MCF 10A (cell line): Measurements from ENCODE around the gene MCTP2. TPM values are rescaled to one million over a fixed set of nuclear protein-coding genes. Genes with fewer than 3 reads are reported as not detected.

Experiments
- BruUV-seq: library from RNA; stranded (reverse); fragments of 400-500 nt; replicated peaks from 2 replicates; lab custom pipeline; 2021; lab: Mats Ljungman, UMichigan
- CTCF ChIA-PET: fragments of 300-600 bp; sonication (Branson Sonifier 250); formaldehyde crosslinking; extraction: SDS; loops from one replicate; lab custom pipeline; 2021; ENCODE audit warnings: antibody characterized with exemption, inconsistent platforms; lab: Yijun Ruan, JAX
- POLR2A ChIA-PET: fragments of 300-600, 350-650 bp; sonication (Branson Sonifier 250); formaldehyde crosslinking; extraction: SDS; loops from one replicate; lab custom pipeline; 2020; ENCODE audit warnings: antibody characterized with exemption, inconsistent platforms; lab: Yijun Ruan, JAX
- DNase-seq: peaks from one replicate; pipeline ENCODE4 v3.0.0-alpha.2; 2018; ENCODE audit not compliant: unreplicated experiment
- H3K27ac Mint-ChIP-seq: one replicate; pipeline ENCODE4 v1.8.0; 2022; ENCODE audit warnings: mild to moderate bottlenecking, low read depth, mixed read lengths; ENCODE audit not compliant: unreplicated experiment
- H3K27me3 Mint-ChIP-seq: one replicate; pipeline ENCODE4 v1.8.0; 2022; ENCODE audit warnings: mixed read lengths; ENCODE audit not compliant: insufficient read depth, unreplicated experiment
- H3K36me3 Mint-ChIP-seq: one replicate; pipeline ENCODE4 v1.8.0; 2022; ENCODE audit warnings: mild to moderate bottlenecking, moderate library complexity, mixed read lengths; ENCODE audit not compliant: insufficient read depth, unreplicated experiment
- H3K4me1 Mint-ChIP-seq: one replicate; pipeline ENCODE4 v1.8.0; 2022; ENCODE audit warnings: mixed read lengths; ENCODE audit not compliant: insufficient read depth, unreplicated experiment
- H3K4me3 Mint-ChIP-seq: one replicate; pipeline ENCODE4 v1.8.0; 2022; ENCODE audit warnings: mild to moderate bottlenecking, moderate library complexity, mixed read lengths; ENCODE audit not compliant: unreplicated experiment
- H3K9me3 Mint-ChIP-seq: one replicate; pipeline ENCODE4 v1.8.0; 2022; ENCODE audit warnings: mixed read lengths; ENCODE audit not compliant: unreplicated experiment
- intact Hi-C: fragments of 100-400 bp; cut with micrococcal nuclease; formaldehyde crosslinking; loops from 2 replicates; pipeline ENCODE4 v1.14.1; 2022
- total RNA-seq: library from RNA; stranded (reverse); gene quantifications from 2 replicates; pipeline ENCODE4 v1.2.3, GENCODE V29; 2022
- TF ChIP-seq, protein P1 (sequence below): fragments of 200-600 bp; IDR thresholded peaks from one replicate; pipeline ENCODE4 v1.8.0; 2022; ENCODE audit warnings: antibody characterized with exemption, mild to moderate bottlenecking; ENCODE audit not compliant: unreplicated experiment

The MCTP2 gene
- total RNA-seq, 1 experiment from 2014 or later, result 25.7 TPM

DNA sequence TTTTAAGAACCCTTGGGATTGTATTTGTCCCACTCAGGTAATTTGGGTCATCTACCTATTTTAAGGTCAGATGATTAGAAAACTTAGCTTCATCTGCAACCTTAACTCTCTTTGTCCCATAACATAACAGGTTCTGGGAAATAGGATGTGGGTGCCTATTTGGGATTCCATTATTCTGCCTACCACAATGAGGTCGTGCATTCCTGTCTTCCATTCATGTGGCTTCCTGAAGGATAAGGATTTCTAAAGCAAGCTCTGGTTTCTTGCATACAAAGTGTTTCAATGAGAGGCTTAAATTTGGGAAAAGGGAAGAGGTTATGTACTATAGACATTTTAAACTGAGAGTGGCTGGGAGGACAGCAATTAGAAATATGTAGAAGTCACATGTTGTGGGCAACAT, 190.3 kb downstream of the MCTP2 start:
- no peak overlapping the region for H3K27ac Mint-ChIP-seq
- TF ChIP-seq, protein P1, sequence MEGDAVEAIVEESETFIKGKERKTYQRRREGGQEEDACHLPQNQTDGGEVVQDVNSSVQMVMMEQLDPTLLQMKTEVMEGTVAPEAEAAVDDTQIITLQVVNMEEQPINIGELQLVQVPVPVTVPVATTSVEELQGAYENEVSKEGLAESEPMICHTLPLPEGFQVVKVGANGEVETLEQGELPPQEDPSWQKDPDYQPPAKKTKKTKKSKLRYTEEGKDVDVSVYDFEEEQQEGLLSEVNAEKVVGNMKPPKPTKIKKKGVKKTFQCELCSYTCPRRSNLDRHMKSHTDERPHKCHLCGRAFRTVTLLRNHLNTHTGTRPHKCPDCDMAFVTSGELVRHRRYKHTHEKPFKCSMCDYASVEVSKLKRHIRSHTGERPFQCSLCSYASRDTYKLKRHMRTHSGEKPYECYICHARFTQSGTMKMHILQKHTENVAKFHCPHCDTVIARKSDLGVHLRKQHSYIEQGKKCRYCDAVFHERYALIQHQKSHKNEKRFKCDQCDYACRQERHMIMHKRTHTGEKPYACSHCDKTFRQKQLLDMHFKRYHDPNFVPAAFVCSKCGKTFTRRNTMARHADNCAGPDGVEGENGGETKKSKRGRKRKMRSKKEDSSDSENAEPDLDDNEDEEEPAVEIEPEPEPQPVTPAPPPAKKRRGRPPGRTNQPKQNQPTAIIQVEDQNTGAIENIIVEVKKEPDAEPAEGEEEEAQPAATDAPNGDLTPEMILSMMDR, result no peak
- no peaks in the 10 kb centered on the region for H3K27me3 Mint-ChIP-seq
- no TSS peak for BruUV-seq
- intact Hi-C loops, result no loop called here
- DNase-seq, result no peak
- H3K4me3 Mint-ChIP-seq, result no peak overlapping the region
- ChIA-PET CTCF (no interaction called here), POLR2A (interaction anchor here (0.6 kb wide), 1 partner anchor 291 kb away, joined by 3 read pairs; no protein-coding TSS in a partner anchor)
- H3K36me3 Mint-ChIP-seq, result peaks cover 5% of the 10 kb centered on the region
- no peaks in the 10 kb centered on the region for H3K4me1 Mint-ChIP-seq
- H3K9me3 Mint-ChIP-seq, result no peaks in the 10 kb centered on the region

DNA sequence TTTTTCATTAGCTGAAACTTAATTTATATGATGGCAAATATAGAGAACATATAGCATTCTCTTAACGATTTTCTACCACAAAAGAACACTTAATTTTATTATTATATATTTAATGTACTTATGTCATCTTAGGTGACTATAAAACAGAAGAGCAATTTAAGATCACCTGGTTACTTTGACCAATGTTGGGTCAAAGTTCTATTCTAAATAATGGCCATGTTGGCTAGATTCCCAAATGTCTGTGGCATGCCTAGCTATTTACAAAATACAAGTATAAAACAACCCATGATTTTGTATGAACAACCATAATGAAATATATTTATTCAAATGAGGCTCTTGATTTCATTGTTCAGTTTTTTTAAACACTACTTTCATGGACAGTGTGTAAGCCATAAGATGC, 200.9 kb downstream of the MCTP2 start:
- DNase-seq, result no peak

DNA sequence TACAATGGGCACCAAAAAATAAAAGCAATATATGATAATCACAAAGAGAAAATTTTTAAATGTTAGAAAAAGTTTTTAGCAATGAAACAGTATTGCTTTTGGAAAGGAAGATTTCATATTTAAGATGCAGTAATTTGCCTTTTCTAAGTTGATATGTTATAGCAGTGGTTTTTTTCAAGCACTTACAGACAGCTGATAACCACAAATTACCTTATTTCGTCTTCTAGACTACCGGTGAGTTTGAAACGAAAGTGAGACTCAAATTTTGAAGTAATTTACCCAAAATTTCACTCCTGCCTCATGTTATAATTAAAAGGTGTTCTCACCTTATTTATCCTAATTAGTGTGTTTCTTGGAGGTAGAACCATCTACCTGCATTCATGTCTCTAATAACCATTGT, 207.8 kb downstream of the MCTP2 start:
- DNase-seq, result no peak
- CTCF ChIA-PET, result no interaction called here
- TF ChIP-seq, protein P1, result no peak
- H3K36me3 Mint-ChIP-seq, result peaks cover 10% of the 10 kb centered on the region
- no peak overlapping the region for H3K27ac Mint-ChIP-seq
- H3K27me3 Mint-ChIP-seq, result no peaks in the 10 kb centered on the region
- H3K4me1 Mint-ChIP-seq, result no peaks in the 10 kb centered on the region
- POLR2A ChIA-PET, result no interaction called here
- intact Hi-C loops, result loop anchor here (10.0 kb wide), 1 partner anchor 96 kb away; no protein-coding TSS in a partner anchor
- no peaks in the 10 kb centered on the region for H3K9me3 Mint-ChIP-seq
- BruUV-seq, result no TSS peak
- no peak overlapping the region for H3K4me3 Mint-ChIP-seq

More for the DNA sequence above, 200.9 kb downstream of the MCTP2 start:
- BruUV-seq, result no TSS peak
- H3K9me3 Mint-ChIP-seq, result no peaks in the 10 kb centered on the region
- ChIA-PET POLR2A (no interaction called here), CTCF (no interaction called here)
- H3K27me3 Mint-ChIP-seq, result no peaks in the 10 kb centered on the region
- intact Hi-C loops, result loop anchor here (10.0 kb wide), 1 partner anchor 103 kb away; no protein-coding TSS in a partner anchor
- H3K4me1 Mint-ChIP-seq, result no peaks in the 10 kb centered on the region
- H3K4me3 Mint-ChIP-seq, result no peak overlapping the region
- peaks cover 4% of the 10 kb centered on the region for H3K36me3 Mint-ChIP-seq
- H3K27ac Mint-ChIP-seq, result no peak overlapping the region
- TF ChIP-seq, protein P1, result no peak

DNA sequence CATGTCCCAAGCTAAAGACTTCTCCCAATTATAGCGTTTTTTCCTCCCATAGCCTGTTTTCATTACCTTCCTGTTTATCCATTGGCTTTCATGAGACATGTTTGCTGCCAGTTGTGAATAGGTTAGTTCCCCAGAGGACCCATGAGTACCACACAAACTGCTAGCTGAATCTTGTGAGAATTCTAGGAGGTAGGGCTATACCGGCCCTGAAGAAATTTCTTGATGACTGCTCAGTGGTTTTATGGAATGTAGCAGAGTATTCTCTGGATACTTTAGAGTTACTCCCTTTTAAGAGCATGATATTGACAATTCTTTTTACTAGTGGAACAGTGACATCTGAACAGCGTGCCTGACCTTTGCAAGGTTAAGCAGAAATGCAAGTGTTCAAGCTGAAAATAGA, 210.4 kb downstream of the MCTP2 start:
- CTCF ChIA-PET, result interaction anchor here (1.1 kb wide), 1 partner anchor 11 kb away, joined by 4 read pairs; no protein-coding TSS in a partner anchor
- peak overlapping the region; percentile 27 for H3K27ac Mint-ChIP-seq
- no peaks in the 10 kb centered on the region for H3K27me3 Mint-ChIP-seq
- TF ChIP-seq, protein P1, result no peak
- BruUV-seq, result no TSS peak
- intact Hi-C loops, result no loop called here
- H3K4me3 Mint-ChIP-seq, result no peak overlapping the region
- H3K4me1 Mint-ChIP-seq, result no peaks in the 10 kb centered on the region
- POLR2A ChIA-PET, result interaction anchor here (0.6 kb wide), 2 partner anchors 22 to 1367 kb away, joined by 3 read pairs; no protein-coding TSS in a partner anchor
- H3K9me3 Mint-ChIP-seq, result no peaks in the 10 kb centered on the region
- no peak for DNase-seq
- peaks cover 12% of the 10 kb centered on the region for H3K36me3 Mint-ChIP-seq
